Osteocyte (in vitro differentiated cells): ENCODE measurements around the gene SEMA6D. TPM values are rescaled to one million over a fixed set of nuclear protein-coding genes. Genes with fewer than 3 reads are reported as not detected.
A peak's percentile ranks its signal among the peaks of the same experiment; 100 is the strongest.

Source experiments
- DNase-seq: peaks from one replicate; pipeline ENCODE4 v3.0.0; 2021; ENCODE audit warnings: mixed read lengths; ENCODE audit not compliant: unreplicated experiment; ENCODE audit errors: extremely low spot score
- H3K27ac Mint-ChIP-seq: one replicate; pipeline ENCODE4 v1.8.0; 2021; ENCODE audit warnings: mild to moderate bottlenecking, mixed read lengths; ENCODE audit not compliant: unreplicated experiment
- H3K27me3 Mint-ChIP-seq: one replicate; pipeline ENCODE4 v1.8.0; 2021; ENCODE audit warnings: mixed read lengths; ENCODE audit not compliant: unreplicated experiment
- H3K36me3 Mint-ChIP-seq: one replicate; pipeline ENCODE4 v1.8.0; 2021; ENCODE audit warnings: mixed read lengths; ENCODE audit not compliant: unreplicated experiment
- H3K4me1 Mint-ChIP-seq: one replicate; pipeline ENCODE4 v1.8.0; 2021; ENCODE audit warnings: mixed read lengths; ENCODE audit not compliant: unreplicated experiment
- H3K4me3 Mint-ChIP-seq: one replicate; pipeline ENCODE4 v1.8.0; 2021; ENCODE audit warnings: mild to moderate bottlenecking, moderate library complexity, mixed read lengths; ENCODE audit not compliant: unreplicated experiment
- H3K9me3 Mint-ChIP-seq: one replicate; pipeline ENCODE4 v1.8.0; 2021; ENCODE audit warnings: mixed read lengths; ENCODE audit not compliant: unreplicated experiment
- total RNA-seq: library from RNA; stranded (reverse); gene quantifications from 2 replicates; pipeline ENCODE4 v1.2.1, GENCODE V29; 2021
- TF ChIP-seq, protein P1 (sequence below): fragments of 200-600 bp; sonication (generic); IDR thresholded peaks from 2 replicates; pipeline ENCODE4 v1.5.0; 2021; ENCODE audit warnings: antibody characterized with exemption, mild to moderate bottlenecking, moderate library complexity

The SEMA6D gene
- total RNA-seq, 1 donor from 2014 or later: 11.9 TPM

DNA sequence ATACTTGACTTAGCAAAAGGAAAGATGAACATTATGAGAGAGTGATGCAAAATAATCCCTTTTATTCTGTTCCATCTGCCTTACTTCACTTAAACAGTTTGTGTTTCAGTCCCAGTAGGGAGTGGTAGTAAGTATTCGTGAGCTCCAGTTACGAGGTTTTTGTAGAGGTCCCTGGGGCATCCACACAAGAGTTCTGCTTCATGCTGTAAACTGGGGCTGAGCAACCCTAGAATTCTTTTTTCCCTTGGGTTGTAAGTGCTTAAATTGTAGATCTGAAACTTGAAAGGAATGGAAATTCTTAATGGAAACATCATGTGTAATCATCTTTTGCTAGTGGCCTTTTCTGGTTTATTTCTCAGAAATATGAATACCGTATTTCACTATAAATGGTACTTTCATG is 79.5 kb downstream of the SEMA6D start:
- DNase-seq: peak; percentile 15
- TF ChIP-seq, protein P1, sequence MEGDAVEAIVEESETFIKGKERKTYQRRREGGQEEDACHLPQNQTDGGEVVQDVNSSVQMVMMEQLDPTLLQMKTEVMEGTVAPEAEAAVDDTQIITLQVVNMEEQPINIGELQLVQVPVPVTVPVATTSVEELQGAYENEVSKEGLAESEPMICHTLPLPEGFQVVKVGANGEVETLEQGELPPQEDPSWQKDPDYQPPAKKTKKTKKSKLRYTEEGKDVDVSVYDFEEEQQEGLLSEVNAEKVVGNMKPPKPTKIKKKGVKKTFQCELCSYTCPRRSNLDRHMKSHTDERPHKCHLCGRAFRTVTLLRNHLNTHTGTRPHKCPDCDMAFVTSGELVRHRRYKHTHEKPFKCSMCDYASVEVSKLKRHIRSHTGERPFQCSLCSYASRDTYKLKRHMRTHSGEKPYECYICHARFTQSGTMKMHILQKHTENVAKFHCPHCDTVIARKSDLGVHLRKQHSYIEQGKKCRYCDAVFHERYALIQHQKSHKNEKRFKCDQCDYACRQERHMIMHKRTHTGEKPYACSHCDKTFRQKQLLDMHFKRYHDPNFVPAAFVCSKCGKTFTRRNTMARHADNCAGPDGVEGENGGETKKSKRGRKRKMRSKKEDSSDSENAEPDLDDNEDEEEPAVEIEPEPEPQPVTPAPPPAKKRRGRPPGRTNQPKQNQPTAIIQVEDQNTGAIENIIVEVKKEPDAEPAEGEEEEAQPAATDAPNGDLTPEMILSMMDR: no peak
- Mint-ChIP-seq H3K27me3 (peaks cover 26% of the 10 kb centered on the region), H3K4me3 (no peak overlapping the region), H3K27ac (no peak overlapping the region), H3K4me1 (peaks cover 6% of the 10 kb centered on the region), H3K9me3 (no peaks in the 10 kb centered on the region), H3K36me3 (no peaks in the 10 kb centered on the region)

GRCh38 chr15:47801522-47801921 is 84.2 kb downstream of the SEMA6D start:
- Mint-ChIP-seq H3K4me1 (peaks cover 3% of the 10 kb centered on the region), H3K9me3 (no peaks in the 10 kb centered on the region), H3K27me3 (peaks cover 24% of the 10 kb centered on the region), H3K27ac (no peak overlapping the region), H3K36me3 (no peaks in the 10 kb centered on the region), H3K4me3 (no peak overlapping the region)
- DNase-seq: peak; percentile 57
- TF ChIP-seq, protein P1: no peak

DNA sequence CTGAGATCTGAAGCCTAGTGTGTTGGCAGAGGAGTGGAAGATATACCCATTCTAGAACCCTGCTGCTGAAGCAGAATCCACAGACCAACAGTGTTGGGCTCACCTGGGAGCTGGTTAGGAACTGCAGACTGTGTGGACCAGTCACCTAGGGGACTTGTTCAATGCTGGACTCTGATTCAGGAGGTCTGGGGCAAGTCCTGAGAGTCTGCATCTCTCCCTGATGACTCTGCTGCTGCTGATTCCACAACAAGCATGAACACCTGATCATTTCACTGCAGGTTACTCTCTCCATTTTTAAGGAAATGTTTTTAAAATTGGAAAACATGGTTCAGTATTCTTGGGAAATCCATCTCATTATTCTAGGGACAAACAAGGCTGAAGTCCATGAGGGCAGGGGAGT is 84.9 kb downstream of the SEMA6D start:
- Mint-ChIP-seq H3K4me3 (no peak overlapping the region), H3K36me3 (no peaks in the 10 kb centered on the region), H3K27ac (no peak overlapping the region), H3K9me3 (no peaks in the 10 kb centered on the region), H3K27me3 (peaks cover 22% of the 10 kb centered on the region), H3K4me1 (no peaks in the 10 kb centered on the region)
- DNase-seq: peak; percentile 36
- TF ChIP-seq, protein P1: no peak

DNA sequence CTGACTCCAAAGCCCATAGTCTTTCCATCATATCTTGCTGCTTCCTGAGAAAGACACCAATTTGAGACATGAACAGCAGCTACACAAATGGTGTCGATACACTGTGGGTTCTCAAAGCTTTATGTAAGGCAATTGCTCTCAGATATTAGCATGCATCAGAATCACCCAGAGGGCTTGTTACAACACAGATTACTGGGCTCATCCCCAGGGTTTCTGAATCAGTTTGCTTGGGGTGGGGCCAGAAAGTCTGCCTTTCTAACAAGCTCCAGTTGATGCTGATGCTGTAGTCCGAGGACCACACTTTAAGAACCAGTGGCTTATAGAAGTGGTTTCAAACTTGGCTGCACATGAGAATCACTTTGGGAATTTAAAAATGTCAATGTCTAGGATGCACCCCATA is 86.5 kb downstream of the SEMA6D start:
- TF ChIP-seq, protein P1: no peak
- Mint-ChIP-seq H3K27me3 (peaks cover 17% of the 10 kb centered on the region), H3K36me3 (no peaks in the 10 kb centered on the region), H3K4me3 (no peak overlapping the region), H3K4me1 (no peaks in the 10 kb centered on the region), H3K9me3 (no peaks in the 10 kb centered on the region), H3K27ac (no peak overlapping the region)
- peak; percentile 15 for DNase-seq

DNA sequence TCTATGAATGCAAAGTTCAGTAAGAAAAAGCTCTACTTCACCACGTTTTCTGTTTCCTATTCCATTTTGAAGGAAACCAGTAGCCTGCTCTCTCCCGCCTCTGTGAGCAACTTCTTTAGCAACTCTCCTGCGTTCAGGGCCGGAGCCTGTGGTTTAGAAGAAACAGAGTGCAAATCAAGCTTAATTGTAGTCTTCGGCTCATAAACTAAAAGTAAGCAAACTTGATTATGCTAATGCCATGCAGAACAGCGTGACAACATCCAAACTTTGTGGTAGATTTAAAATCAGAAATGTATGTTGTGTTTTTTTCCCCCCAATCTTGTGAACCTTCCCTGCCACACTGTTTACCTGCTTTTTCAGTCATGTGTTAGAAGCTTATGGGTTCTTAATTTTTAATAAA is 87.4 kb downstream of the SEMA6D start:
- Mint-ChIP-seq H3K4me3 (no peak overlapping the region), H3K9me3 (no peaks in the 10 kb centered on the region), H3K27me3 (peaks cover 19% of the 10 kb centered on the region), H3K36me3 (no peaks in the 10 kb centered on the region), H3K4me1 (no peaks in the 10 kb centered on the region), H3K27ac (no peak overlapping the region)
- DNase-seq: peak; percentile 27
- TF ChIP-seq, protein P1: no peak
